ENCODE measurements around the gene ZNF605.
A peak's percentile ranks its signal among the peaks of the same experiment; 100 is the strongest.
"Not testable (repeated sequence)": the region's sequence is repeated elsewhere in the genome, so short reads cannot be mapped to it uniquely, and the experiment has no call there.

ZNF605 gene

DNA sequence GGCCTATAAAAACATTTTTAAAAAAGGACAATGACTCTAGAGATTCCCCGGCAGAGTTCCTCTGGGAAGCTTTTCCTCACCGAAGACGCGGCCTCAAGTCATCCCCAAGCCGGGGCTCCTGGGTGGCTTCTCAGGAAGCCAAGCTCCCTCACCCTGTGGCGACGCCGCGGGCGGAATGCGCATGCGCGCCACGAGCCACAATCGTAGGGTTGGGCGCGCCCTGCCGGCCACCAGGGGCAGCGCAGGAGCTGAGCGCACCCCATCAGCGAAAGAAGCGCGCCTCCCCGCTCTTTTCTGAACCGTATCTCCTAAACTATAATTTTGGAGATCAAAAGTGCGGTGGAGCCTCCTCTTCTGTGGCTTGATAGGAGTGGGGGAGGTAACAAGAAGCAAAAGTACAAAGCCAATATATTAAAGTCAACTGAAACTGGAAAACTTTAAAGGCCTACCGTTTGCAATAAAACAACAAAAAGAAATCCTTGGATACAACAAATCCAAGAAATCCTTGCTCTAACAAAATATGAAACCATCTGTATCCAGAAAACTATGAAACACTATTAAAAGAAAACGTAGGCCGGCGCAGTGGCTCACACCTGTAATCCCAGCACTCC, 51.3 kb downstream of the ZNF605 start:
- no peak for DNase-seq

DNA sequence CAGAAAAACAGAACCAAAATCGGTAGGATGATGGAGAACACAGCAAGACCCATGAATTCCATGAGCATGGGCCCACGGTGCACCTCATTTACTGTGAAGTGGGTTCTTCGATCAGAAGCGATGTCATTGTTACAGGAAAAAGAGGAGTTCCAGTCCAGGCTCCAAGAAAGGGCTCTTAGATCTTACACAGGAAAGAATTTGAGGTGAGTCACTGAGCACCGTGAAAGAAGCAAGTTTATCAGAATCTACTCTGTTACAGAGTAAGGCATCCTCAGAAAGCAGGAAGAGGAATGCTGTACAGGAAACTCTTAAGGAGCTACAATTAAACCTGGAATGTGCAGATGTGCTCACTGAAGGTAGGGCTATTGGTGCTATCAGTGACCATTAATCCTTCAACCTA, 57.1 kb downstream of the ZNF605 start:
- no peak for DNase-seq

DNA sequence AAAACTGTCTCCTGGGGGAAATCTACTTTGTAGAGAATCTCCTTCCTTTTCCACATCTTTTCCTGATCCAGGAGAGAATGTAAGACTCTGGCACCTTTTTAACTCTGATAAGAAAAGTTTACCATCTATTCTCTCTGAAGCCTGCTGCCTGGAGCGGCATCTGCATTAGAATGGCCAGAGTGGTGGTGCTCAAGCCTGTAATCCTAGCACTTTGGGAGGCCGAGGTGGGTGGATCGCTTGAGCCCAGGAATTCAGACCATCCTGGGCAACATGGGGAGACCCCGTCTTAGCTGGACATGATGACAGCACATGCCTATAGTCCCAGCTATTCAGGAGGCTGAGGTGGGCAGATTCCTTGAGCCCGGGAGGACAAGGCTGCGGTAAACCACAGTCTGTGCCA, 67.3 kb downstream of the ZNF605 start:
- no peak for DNase-seq

DNA sequence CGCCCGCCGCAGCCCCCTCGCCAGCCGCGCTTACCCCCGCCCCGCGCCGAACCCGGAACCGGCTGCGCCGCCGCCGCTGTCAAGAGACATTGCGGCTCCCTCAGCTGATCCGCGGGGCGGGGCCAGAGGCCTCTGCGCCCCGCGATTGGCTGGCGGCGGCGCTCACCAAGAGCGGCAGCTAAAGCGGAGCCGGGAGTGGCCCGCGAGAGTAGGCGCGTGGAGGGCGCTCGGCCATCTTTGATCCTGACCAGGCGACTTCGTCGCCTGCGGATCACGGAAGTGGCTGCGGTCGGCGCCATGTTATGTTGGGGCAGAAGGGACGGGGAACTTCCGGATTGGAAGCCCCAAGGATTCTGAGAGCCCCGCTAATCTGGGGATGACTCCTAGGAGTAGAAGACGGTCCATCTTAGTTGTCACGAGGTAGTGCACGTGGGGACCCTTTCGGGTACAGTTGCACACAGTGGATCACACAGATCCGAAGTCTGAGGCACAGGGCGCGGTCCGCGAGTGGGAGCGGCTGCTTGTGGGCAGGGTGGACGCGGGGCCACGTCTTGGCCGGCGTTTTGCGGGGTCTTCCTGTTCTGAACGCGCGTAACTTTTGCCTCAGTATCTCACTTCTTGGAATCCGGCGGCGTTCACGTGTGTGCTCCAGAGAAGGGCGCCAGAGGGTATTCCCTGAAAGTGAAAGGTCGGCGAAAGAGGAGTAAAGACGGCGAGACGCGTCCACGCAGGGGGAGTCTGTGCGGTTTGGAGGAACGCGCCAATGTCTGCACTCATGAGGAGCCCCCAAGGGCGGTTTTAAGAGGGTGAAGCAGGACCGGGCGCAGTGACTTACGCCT, 68.4 kb downstream of the ZNF605 start, which contains the start of gene CHFR:
CHFR (minus strand) TSS at position 93 of the 839 bp plus-strand sequence. CDS start 277 bp downstream, outside the sequence.
- peak; percentile 88 to 90 for DNase-seq

DNA sequence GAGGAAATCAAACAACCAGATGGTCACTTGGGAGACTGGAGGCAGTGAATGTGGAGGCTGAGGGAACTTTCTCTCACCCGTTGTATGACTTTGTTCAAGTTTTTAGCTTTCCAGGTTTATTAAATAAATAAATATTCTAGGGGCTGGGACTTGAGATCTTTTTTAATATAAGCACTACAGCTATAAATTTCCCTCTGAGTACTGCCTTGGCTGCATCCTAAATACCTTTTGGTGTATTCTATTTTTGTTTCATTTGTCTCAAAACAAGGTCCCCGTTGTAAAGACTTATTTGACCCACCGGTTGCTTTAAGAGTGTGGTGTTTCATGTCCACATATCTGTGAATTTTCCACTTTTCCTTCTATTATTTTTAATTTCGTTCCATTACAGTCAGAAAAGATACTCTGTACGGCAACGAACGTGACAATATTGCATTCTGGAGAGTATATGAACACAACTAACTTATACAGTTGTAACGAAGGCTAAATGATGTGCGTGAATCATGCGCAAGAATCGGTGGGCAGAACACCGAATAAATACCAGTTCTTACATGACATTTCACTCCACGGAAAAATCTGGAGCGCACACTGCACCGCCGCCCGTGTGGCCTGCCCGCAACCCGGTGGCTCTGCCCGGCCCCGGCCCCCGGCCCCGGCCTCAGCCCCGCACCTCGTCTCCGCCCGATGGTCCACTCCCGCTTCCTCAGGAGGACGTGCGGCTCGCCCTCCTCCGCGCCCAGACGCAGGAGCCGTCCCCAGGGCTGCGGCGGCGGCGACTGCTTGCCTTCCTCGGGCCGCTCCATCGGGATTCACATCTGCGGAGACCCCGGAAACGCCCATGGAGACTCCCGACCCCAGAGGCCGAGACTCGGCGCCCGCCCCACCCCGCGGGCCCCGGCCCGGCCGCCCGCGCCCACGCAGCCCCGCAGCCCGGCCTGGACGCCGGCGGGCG, 69.3 kb downstream of the ZNF605 start:
- no peak for DNase-seq

DNA sequence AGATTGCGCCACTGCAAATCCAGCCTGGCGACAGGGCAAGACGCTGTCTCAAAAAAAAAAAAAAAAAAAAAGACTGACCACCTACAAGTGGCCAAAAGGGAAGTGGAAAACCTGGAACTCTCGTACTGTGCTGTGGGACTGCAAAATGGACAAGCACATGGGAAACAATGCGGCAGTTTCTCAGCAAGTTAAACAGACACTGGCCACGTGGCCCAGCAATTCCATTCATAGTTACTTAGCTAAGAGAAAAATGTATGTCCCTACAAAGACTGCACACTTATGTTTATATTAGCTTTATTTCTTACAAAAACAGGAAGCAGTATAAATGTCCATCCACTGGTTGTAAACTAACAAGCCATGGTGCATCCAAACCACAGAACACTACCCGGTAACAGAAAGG, 74.3 kb downstream of the ZNF605 start:
- DNase-seq = no peak

GRCh38 chr12:132874620-132875019, 81.5 kb downstream of the ZNF605 start:
- not testable (repeated sequence) for DNase-seq

DNA sequence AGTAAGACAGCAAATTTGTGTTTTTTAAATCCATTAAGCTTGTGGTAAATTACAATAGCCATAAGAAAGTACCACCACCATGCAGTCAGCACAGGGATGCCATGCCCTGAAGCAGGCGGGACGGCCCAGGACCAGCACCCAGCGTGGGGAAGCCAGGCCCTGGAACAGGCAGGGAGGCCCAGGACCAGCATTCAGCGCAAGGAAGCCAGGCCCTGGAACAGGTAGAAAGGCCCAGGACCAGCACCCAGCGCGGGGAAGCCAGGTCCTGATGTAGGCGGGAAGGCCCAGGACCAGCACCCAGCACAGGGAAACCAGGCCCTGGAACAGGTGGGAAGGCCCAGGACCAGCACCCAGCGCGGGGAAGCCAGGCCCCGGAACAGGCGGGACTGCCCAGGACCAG, 81.9 kb downstream of the ZNF605 start:
- DNase-seq = no peak

DNA sequence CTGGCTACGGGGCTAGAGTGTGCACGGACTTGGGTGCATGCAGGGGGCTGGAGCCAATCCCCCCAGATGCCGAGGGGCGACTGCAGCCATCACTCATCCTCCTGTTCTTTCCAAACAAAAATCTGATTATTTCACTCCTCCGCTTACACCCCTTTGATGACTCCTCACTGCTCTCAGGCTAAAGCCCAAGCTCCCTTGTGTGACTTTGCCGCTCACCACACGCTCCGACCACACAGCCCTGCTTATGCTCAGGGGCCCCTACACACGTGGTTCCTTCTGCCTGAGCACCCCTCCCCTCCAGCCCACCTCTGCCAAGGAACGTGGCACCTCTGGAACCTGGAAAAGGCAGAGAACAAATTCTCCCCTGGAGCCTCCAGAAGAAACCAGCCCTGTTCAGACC, 82.4 kb downstream of the ZNF605 start:
- no peak for DNase-seq

GRCh38 chr12:132872975-132873421, 83.1 kb downstream of the ZNF605 start:
- no peak for DNase-seq

- no peak for DNase-seq
Measured at GRCh38 chr12:132872073-132872855, 83.8 kb downstream of the ZNF605 start.

- no peak for DNase-seq
Measured at GRCh38 chr12:132869551-132869950, 86.6 kb downstream of the ZNF605 start.

Measured in SW 1271 (cell line).